ENCODE measurements around the gene DRGX.

GRCh38 chr10:49356944-49357343 is 38.9 kb downstream of the DRGX start:
- TF ChIP-seq CTCF (IDR thresholded peaks at IDR 0.05) (no peak), POLR2A (IDR thresholded peaks at IDR 0.05) (no peak)

All from uterus (tissue), 2 donors.